Brain microvascular endothelial cell (primary cell): ENCODE data around the gene C19orf73.

ENCODE experiments used
- DNase-seq: peaks from one replicate; pipeline ENCODE4 v3.0.0-alpha.2; 2020
- H3K27ac ChIP-seq: fragments of 250-450 bp; sonication (Bioruptor Pico); 2 replicates; pipeline ENCODE4 v1.5.1; 2020; ENCODE audit warnings: mild to moderate bottlenecking, moderate library complexity
- H3K27me3 ChIP-seq: fragments of 250-450 bp; sonication (Bioruptor Pico); replicated peaks from 2 replicates; pipeline ENCODE4 v1.5.1; 2020; ENCODE audit warnings: mild to moderate bottlenecking
- H3K36me3 ChIP-seq: fragments of 250-450 bp; sonication (Bioruptor Pico); replicated peaks from 2 replicates; pipeline ENCODE4 v1.5.1; 2020; ENCODE audit warnings: mild to moderate bottlenecking
- H3K4me3 ChIP-seq: 2 replicates; pipeline ENCODE4 v1.5.1; 2011; ENCODE audit warnings: low read depth, mild to moderate bottlenecking, control low read depth, low read length, moderate library complexity
- in situ Hi-C: cut with HindIII; loops from 2 replicates; pipeline ENCODE4 v1.10.0; 2017; ENCODE audit warnings: low sequenced_read_pairs, low pct_ligation_motif_present
- TF ChIP-seq, protein P1 (sequence below): IDR thresholded peaks from 2 replicates; pipeline ENCODE4 v1.5.1; 2011; ENCODE audit warnings: low read depth, mild to moderate bottlenecking, moderate library complexity, low read length, control low read depth, inconsistent platforms; ENCODE audit errors: missing control alignments

The C19orf73 gene

DNA sequence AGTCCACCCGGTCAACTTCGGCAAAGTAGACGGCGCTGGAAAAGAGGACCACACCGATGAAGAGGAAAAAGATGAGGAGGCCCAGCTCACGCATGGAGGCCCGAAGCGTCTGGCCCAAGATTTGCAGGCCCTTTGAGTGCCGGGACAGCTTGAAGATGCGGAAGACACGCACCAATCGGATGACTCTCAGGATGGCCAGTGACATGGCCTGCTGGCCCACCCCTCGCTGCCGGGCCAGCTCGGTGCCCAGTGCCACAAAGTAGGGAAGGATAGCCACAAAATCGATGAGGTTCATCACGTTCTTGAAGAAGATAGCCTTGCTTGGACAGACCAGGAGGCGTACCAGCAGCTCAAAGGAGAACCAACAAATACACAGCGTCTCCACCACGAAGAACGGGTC is 48.5 kb downstream of the C19orf73 start:
- H3K27me3 ChIP-seq = peaks cover 19% of the 10 kb centered on the region
- H3K27ac ChIP-seq = no peak overlapping the region
- DNase-seq = no peak
- no peak overlapping the region for H3K4me3 ChIP-seq
- in situ Hi-C loops = no loop called here
- no peaks in the 10 kb centered on the region for H3K36me3 ChIP-seq
- TF ChIP-seq, protein P1, sequence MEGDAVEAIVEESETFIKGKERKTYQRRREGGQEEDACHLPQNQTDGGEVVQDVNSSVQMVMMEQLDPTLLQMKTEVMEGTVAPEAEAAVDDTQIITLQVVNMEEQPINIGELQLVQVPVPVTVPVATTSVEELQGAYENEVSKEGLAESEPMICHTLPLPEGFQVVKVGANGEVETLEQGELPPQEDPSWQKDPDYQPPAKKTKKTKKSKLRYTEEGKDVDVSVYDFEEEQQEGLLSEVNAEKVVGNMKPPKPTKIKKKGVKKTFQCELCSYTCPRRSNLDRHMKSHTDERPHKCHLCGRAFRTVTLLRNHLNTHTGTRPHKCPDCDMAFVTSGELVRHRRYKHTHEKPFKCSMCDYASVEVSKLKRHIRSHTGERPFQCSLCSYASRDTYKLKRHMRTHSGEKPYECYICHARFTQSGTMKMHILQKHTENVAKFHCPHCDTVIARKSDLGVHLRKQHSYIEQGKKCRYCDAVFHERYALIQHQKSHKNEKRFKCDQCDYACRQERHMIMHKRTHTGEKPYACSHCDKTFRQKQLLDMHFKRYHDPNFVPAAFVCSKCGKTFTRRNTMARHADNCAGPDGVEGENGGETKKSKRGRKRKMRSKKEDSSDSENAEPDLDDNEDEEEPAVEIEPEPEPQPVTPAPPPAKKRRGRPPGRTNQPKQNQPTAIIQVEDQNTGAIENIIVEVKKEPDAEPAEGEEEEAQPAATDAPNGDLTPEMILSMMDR = no peak

DNA sequence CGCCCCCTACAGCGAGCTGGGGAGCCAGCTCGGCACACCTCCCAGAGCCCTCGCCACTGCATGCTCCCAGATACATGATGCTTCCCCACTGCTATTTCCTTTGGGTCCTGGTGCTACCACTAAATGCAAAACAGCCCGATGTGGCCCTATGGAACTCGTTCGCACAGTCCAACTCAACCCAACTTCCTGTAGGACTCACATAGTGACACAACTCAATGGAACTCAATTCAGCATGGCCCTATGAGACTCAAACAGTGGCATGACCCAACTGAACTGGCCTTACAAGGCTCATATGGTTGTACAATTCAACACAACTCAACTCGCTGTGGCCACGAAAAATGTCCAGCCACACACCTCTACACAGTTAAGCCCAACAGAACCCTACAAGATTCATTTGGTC is 49.9 kb downstream of the C19orf73 start:
- Histone ChIP-seq H3K27me3 (peaks cover 20% of the 10 kb centered on the region), H3K27ac (no peak overlapping the region), H3K4me3 (no peak overlapping the region), H3K36me3 (no peaks in the 10 kb centered on the region)
- in situ Hi-C loops = no loop called here
- TF ChIP-seq, protein P1 = no peak
- DNase-seq = no peak
